Heart right ventricle (tissue), 16 donors: ENCODE measurements around the gene ZBTB7B. TPM values are rescaled to one million over a fixed set of nuclear protein-coding genes. Genes with fewer than 3 reads are reported as not detected.
A peak's percentile ranks its signal among the peaks of the same experiment; 100 is the strongest.
"Not testable (repeated sequence)": the region's sequence is repeated elsewhere in the genome, so short reads cannot be mapped to it uniquely, and the experiment has no call there.

Experiments
- ATAC-seq, 8 donors: fragments of 200-7000 bp; cut with Tn5 transposase; one replicate each; pipeline ENCODE4 v1.9.1; 2020; ENCODE audit warnings: mild to moderate bottlenecking in 8 of 8, moderate library complexity in 8 of 8, moderate number of reproducible peaks in 1 of 8
- DNase-seq, 2 donors: peaks; one replicate each; pipeline ENCODE4 v3.0.0-alpha.2; 2020
- H3K27ac ChIP-seq, 10 donors: fragments of 200-600 bp; sonication (generic) in 2 of 10; one replicate each; pipeline versions ENCODE4 v1.5.0 to v1.8.0; 2020 to 2022; ENCODE audit warnings: mild to moderate bottlenecking in 3 of 10
- H3K27me3 ChIP-seq, 7 donors: fragments of 200-600 bp; one replicate each; pipeline ENCODE4 v1.8.0; 2021 to 2022; ENCODE audit warnings: mild to moderate bottlenecking in 2 of 7
- H3K36me3 ChIP-seq, 9 donors: fragments of 200-600 bp; sonication (generic) in 1 of 9; one replicate each; pipeline versions ENCODE4 v1.5.0 to v1.8.0; 2020 to 2022; ENCODE audit warnings: mild to moderate bottlenecking in 2 of 9
- H3K4me1 ChIP-seq, 9 donors: fragments of 200-600 bp; sonication (generic) in 1 of 9; one replicate each; pipeline versions ENCODE4 v1.5.0 to v1.8.0; 2020 to 2022; ENCODE audit warnings: mild to moderate bottlenecking in 4 of 9
- H3K4me3 ChIP-seq, 10 donors: fragments of 200-600 bp; sonication (generic) in 2 of 10; one replicate each; pipeline versions ENCODE4 v1.5.0 to v1.8.0; 2020 to 2022; ENCODE audit warnings: mild to moderate bottlenecking in 7 of 10, moderate library complexity in 2 of 10
- H3K9me3 ChIP-seq, 11 donors: fragments of 200-600 bp in 10 of 11; sonication (generic) in 2 of 11; one replicate each; pipeline versions ENCODE4 v1.5.0 to v1.8.0; 2013 to 2022; ENCODE audit warnings: mild to moderate bottlenecking in 2 of 11, control low read depth in 1 of 11, moderate library complexity in 1 of 11
- CTCF ChIP-seq, 9 donors: fragments of 200-600 bp; sonication (generic) in 2 of 9; IDR thresholded peaks; one replicate each; pipeline versions ENCODE4 v1.5.0 to v1.8.0; 2021 to 2022; ENCODE audit warnings: antibody characterized with exemption in 9 of 9, mild to moderate bottlenecking in 5 of 9, moderate library complexity in 1 of 9
- WGBS, 2 donors: extraction: QIAGEN DNeasy Blood & Tissue Kit; methylation state at CpG; one replicate each; pipeline ENCODE4 v1.1.7; 2013; ENCODE audit warnings: inconsistent platforms in 1 of 2; 5-methylcytosine and 5-hydroxymethylcytosine counted together
- intact Hi-C, 10 donors: fragments of 100-400 bp; cut with DNase I; formaldehyde crosslinking; loops; one replicate each; pipeline versions ENCODE4 v1.11.1 to v1.14.2; 2022
- polyA plus RNA-seq, 2 donors: library from polyadenylated mRNA; stranded (reverse); fragments of 200-250 nt; gene quantifications; one replicate each; pipeline ENCODE4 v1.2.3, GENCODE V29; 2013
- total RNA-seq, 10 donors: library from RNA; stranded (reverse); fragmentation: NEBNext Ultra II Directional in 3 of 10; extraction: Animal tissue kit (Norgen Biotek cat#: 25700) in 3 of 10; gene quantifications; one replicate each; pipeline versions ENCODE4 v1.2.1 to v1.2.4, GENCODE V29; 2021 to 2023
- donor health status: Arrhythmogenic right ventricular cardiomyopathy.
- donor health status: ischemic (EF 13 %, LVEDD 7.1; RV severe dilation, severe dysfunction).
- donor health status: healthy with polysubstance abuse.
- donor health status: DM: no; HTN: yes; CAD: no.
- donor health status: DM: no; HTN: no; CAD: no.
- donor health status: ischemic (EF 25% LVEDD 6.9; RV normal size, moderate dysfunction).
- donor health status: ischemic (EF 25% LVEDD 5.7; RV mildly dilated, moderate dysfunction).
- donor health status: healthy.
- donor health status: DM: yes; HTN: yes; CAD: no.
- donor health status: Ischemic cardiomyopathy.
- donor health status: ischemic (EF 35%, LVEDD 5.7; RV mildly dilated, moderate dysfunction).
- donor health status: nonischemic (EF 11% LVEDD 7.7; RV severe dilation, severe dysfunction).
- donor health status: DM: yes; HTN: yes; CAD: no.
- donor health status: PGD.
- donor health status: ischemic (EF 29% LVEDD 5.4; RV normal size, mild dysfunction).
- donor health status: nonischemic (EF 23%, LVEDD 6.1; RV moderate dilation, normal function).

Gene ZBTB7B
- total and polyA plus RNA-seq, 12 donors, result 25.7 to 54.7 (median 37.9) TPM

- H3K27ac ChIP-seq, result peak overlapping the region in 4 of 10 donors; percentile 36 to 87 (median 56)
- no peak for ATAC-seq
- no peak for TF ChIP-seq CTCF (IDR thresholded peaks at IDR 0.05)
- DNase-seq, result no peak
- peak overlapping the region in 9 of 10 donors; percentile 14 to 81 (median 73) for H3K4me3 ChIP-seq
- H3K4me1 ChIP-seq, result peaks cover 7 to 32% (median 17%) of the 10 kb centered on the region in 9 donors
- no peaks in the 10 kb centered on the region for H3K9me3 ChIP-seq
- H3K27me3 ChIP-seq, result no peaks in the 10 kb centered on the region
- WGBS, 2 donors, result 62 to 66% methylated on average over 6 of the region's 6 CpGs
- peaks cover 0 to 31% (median 4%) of the 10 kb centered on the region in 9 donors for H3K36me3 ChIP-seq
- intact Hi-C loops, result loop anchor here in 1 of 10 donors (2.0 kb wide), 1 partner anchor 16 kb away; no protein-coding TSS in a partner anchor
Observed at GRCh38 chr1:154982341-154982740, 20.3 kb upstream of the ZBTB7B start.

DNA sequence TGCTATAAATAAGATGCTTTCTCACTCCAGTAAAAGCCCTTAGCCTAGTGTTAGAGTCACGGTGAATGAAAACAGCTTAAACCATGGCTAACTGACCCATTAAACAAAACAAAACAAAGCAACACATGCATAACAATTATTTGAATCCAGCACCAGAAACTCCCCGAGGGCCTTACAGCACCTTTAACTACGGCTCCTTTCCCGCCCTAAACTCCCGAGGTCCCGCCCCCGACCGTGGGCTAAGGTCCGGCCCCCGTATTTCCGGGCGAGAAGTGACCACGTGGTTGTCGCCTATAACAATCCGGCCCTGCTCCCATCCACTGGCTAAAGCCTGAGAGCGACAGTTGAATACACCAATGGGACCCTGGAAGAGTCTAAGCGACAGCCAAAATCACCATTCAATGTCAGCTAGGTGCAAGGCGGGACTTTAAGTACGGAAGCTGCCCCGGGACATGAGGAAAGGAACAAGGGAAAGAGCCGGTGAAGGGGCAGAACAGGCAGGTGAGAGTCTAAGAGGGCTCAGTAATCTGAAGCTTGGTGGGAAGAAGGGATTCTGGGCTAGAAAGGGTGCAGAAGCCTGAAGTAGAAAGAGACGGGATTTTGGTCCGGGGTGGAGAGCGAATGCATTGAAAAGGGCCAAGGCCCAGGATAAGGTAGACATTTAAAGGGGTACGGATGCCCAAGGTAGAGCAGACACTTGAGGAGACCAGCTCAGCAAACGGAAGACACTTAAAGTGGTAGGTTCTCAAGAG is 19.5 kb upstream of the ZBTB7B start, which contains the start of gene FLAD1:
Gene FLAD1 (plus strand): TSS at position 448 of the 752 bp plus-strand sequence. CDS start 351 bp downstream, outside the sequence.
- DNase-seq (peak; percentile 91 to 100), ATAC-seq (peak; percentile 98 to 100 (median 100))
- no peak for TF ChIP-seq CTCF (IDR thresholded peaks at IDR 0.05)
- peaks cover 0 to 38% (median 4%) of the 10 kb centered on the region in 9 donors for H3K36me3 ChIP-seq
- peak within 1 kb of the TSS; percentile 48 to 81 (median 71) for H3K4me3 ChIP-seq
- peak within 1 kb of the TSS in 9 of 10 donors; percentile 41 to 87 (median 77) for H3K27ac ChIP-seq
- no peaks in the 10 kb centered on the region for H3K9me3 ChIP-seq
- intact Hi-C loops, result loop anchor here in 2 of 10 donors (1.0 to 2.0 kb wide), 2 partner anchors 8 to 16 kb away; no protein-coding TSS in a partner anchor
- no peaks in the 10 kb centered on the region for H3K27me3 ChIP-seq
- 0% methylated on average over 26 of the region's 26 CpGs for WGBS, 2 donors
- H3K4me1 ChIP-seq, result peaks cover 7 to 28% (median 17%) of the 10 kb centered on the region in 9 donors

DNA sequence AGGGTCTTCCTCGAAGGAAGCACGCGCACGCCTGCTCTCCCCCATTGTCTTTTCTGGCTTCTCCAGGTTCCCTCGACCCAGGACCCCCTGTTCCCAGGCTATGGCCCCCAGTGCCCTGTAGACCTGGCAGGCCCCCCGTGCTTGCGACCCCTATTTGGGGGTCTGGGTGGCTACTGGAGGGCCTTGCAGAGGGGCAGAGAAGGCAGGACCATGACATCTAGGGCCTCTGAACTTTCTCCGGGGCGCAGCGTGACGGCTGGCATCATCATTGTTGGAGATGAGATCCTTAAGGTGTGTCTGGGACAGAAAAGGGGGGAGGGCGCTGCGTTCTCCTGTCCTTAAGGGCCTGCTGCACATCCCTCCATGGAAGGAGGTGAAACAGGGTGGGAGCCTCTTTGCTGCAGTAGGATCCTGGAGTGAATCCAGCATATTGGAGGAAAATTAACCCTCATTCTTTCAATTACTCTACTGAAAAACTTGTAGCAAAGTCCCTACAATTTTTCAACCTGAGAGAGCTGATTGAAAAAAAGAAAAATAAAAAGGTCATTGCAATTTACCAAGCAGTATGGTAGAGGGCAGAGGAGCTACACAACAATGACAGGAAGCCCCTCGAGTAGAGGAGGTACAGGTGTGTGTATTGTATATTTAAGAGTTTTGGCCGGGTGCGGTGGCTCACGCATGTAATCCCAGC is 18.7 kb upstream of the ZBTB7B start:
- Histone ChIP-seq H3K27me3 (no peaks in the 10 kb centered on the region), H3K27ac (peak overlapping the region in 9 of 10 donors; percentile 41 to 87 (median 77)), H3K9me3 (no peaks in the 10 kb centered on the region), H3K4me3 (peak overlapping the region; percentile 48 to 81 (median 71)), H3K4me1 (peaks cover 7 to 28% (median 17%) of the 10 kb centered on the region in 9 donors), H3K36me3 (peaks cover 0 to 42% (median 7%) of the 10 kb centered on the region in 9 donors)
- WGBS, 2 donors, result 14 to 18% methylated on average over 17 of the region's 17 CpGs
- ATAC-seq (no peak), DNase-seq (no peak)
- no peak for TF ChIP-seq CTCF (IDR thresholded peaks at IDR 0.05)
- intact Hi-C loops, result loop anchor here in 2 of 10 donors (1.0 to 2.0 kb wide), 2 partner anchors 9 to 15 kb away; no protein-coding TSS in a partner anchor

- peaks cover 0 to 59% (median 12%) of the 10 kb centered on the region in 9 donors for H3K36me3 ChIP-seq
- DNase-seq, H3K27me3 ChIP-seq, H3K9me3 ChIP-seq, intact Hi-C loops, H3K27ac ChIP-seq, H3K4me3 ChIP-seq, ATAC-seq: not testable (repeated sequence)
- peaks cover 7 to 28% (median 17%) of the 10 kb centered on the region in 9 donors for H3K4me1 ChIP-seq
- WGBS, 2 donors, result 93 to 98% methylated on average over 4 of the region's 4 CpGs
Observed at GRCh38 chr1:154986736-154987135, 15.9 kb upstream of the ZBTB7B start.
